ENCODE data around the gene DNAH8. TPM values are rescaled to one million over a fixed set of nuclear protein-coding genes. Genes with fewer than 3 reads are reported as not detected.

DNAH8 gene
- total and polyA plus RNA-seq, 2 donors from 2014 or later = 0.50 TPM; not detected in 1

- H3K27ac ChIP-seq (ENCODE audit: low read depth in 2 of 2, low read length in 2 of 2) = no peak overlapping the region
- intact Hi-C loops (cut with DNase I) = no loop called here
- H3K9me3 ChIP-seq (ENCODE audit: control insufficient read depth in 2 of 3, insufficient read depth in 1 of 3, low read length in 3 of 3) = no peaks in the 10 kb centered on the region
- TF ChIP-seq CTCF (IDR thresholded peaks at IDR 0.05; ENCODE audit: borderline replicate concordance, extremely low read depth, insufficient read depth) = no peak
- H3K4me3 ChIP-seq (ENCODE audit: low read length in 3 of 3) = no peak overlapping the region
- H3K27me3 ChIP-seq (ENCODE audit: control insufficient read depth, insufficient read depth, low read length) = no peaks in the 10 kb centered on the region
- DNase-seq = no peak
- H3K36me3 ChIP-seq (ENCODE audit: control insufficient read depth in 2 of 3, insufficient read depth in 3 of 3, low read length in 3 of 3) = peaks cover 3 to 9% (median 4%) of the 10 kb centered on the region in 3 donors
- no peaks in the 10 kb centered on the region for H3K4me1 ChIP-seq (ENCODE audit: control insufficient read depth in 2 of 3, insufficient read depth in 2 of 3, low read depth in 1 of 3, low read length in 3 of 3)
- H3K9ac ChIP-seq (ENCODE audit: low read length in 3 of 3) = no peak overlapping the region
- FAIRE-seq = no peak
Measured at GRCh38 chr6:38676236-38676973, 38.7 kb upstream of the DNAH8 start.

GRCh38 chr6:38676974-38677544 is 38.1 kb upstream of the DNAH8 start:
- intact Hi-C loops (cut with DNase I) = no loop called here
- FAIRE-seq (no peak), DNase-seq (no peak)
- H3K4me3 ChIP-seq (ENCODE audit: low read length in 3 of 3) = no peak overlapping the region
- peaks cover 3 to 9% (median 4%) of the 10 kb centered on the region in 3 donors for H3K36me3 ChIP-seq (ENCODE audit: control insufficient read depth in 2 of 3, insufficient read depth in 3 of 3, low read length in 3 of 3)
- H3K27me3 ChIP-seq (ENCODE audit: control insufficient read depth, insufficient read depth, low read length) = no peaks in the 10 kb centered on the region
- H3K9me3 ChIP-seq (ENCODE audit: control insufficient read depth in 2 of 3, insufficient read depth in 1 of 3, low read length in 3 of 3) = no peaks in the 10 kb centered on the region
- no peak overlapping the region for H3K9ac ChIP-seq (ENCODE audit: low read length in 3 of 3)
- no peak for TF ChIP-seq CTCF (IDR thresholded peaks at IDR 0.05; ENCODE audit: borderline replicate concordance, extremely low read depth, insufficient read depth)
- no peaks in the 10 kb centered on the region for H3K4me1 ChIP-seq (ENCODE audit: control insufficient read depth in 2 of 3, insufficient read depth in 2 of 3, low read depth in 1 of 3, low read length in 3 of 3)
- H3K27ac ChIP-seq (ENCODE audit: low read depth in 2 of 2, low read length in 2 of 2) = no peak overlapping the region

- no peak for TF ChIP-seq CTCF (IDR thresholded peaks at IDR 0.05; ENCODE audit: borderline replicate concordance, extremely low read depth, insufficient read depth)
- H3K27me3 ChIP-seq (ENCODE audit: control insufficient read depth, insufficient read depth, low read length) = no peaks in the 10 kb centered on the region
- no peaks in the 10 kb centered on the region for H3K4me1 ChIP-seq (ENCODE audit: control insufficient read depth in 2 of 3, insufficient read depth in 2 of 3, low read depth in 1 of 3, low read length in 3 of 3)
- H3K27ac ChIP-seq (ENCODE audit: low read depth in 2 of 2, low read length in 2 of 2) = no peak overlapping the region
- DNase-seq (no peak), FAIRE-seq (no peak)
- H3K9me3 ChIP-seq (ENCODE audit: control insufficient read depth in 2 of 3, insufficient read depth in 1 of 3, low read length in 3 of 3) = no peaks in the 10 kb centered on the region
- H3K36me3 ChIP-seq (ENCODE audit: control insufficient read depth in 2 of 3, insufficient read depth in 3 of 3, low read length in 3 of 3) = peaks cover 3 to 9% (median 4%) of the 10 kb centered on the region in 3 donors
- no peak overlapping the region for H3K4me3 ChIP-seq (ENCODE audit: low read length in 3 of 3)
- H3K9ac ChIP-seq (ENCODE audit: low read length in 3 of 3) = no peak overlapping the region
- intact Hi-C loops (cut with DNase I) = no loop called here
Measured at GRCh38 chr6:38678178-38678760, 36.8 kb upstream of the DNAH8 start.

All from kidney (tissue), 14 donors.